Measurements from ENCODE around the gene UMPS. TPM values are rescaled to one million over a fixed set of nuclear protein-coding genes. Genes with fewer than 3 reads are reported as not detected.

Gene UMPS
- 22.7 and 26.0 TPM in 2 replicates for total RNA-seq

DNA sequence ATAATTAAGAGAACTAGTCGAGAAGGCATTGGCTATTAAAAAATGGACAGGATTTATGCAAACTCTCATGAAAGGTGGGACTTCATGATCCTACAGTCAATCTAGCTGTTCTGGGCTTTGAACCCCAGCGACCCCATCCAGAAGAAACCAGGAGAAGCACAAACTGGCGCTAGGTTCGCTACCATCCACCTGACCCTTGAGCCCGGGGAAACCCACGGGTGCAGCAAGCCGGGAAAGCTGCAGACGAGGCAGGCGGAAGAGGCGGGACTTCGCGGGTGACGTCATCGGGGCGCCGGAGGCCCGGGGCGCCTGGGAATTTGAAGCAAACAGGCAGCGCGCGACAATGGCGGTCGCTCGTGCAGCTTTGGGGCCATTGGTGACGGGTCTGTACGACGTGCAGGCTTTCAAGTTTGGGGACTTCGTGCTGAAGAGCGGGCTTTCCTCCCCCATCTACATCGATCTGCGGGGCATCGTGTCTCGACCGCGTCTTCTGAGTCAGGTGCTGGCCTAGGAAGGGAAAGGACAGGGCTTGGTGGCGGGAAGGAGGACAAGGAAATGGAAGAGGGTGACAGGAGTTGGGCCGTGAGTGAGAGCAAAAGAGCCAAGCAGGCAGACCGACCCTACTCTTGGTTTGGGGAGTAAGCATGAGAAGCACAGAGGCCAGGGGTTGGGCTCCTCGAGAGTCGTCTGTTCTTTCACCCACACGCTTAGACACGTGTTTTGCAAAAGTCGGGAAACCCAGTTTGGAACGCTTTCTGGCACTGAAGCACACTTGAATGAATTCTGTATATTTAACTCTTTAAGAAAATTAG is at the start of gene UMPS:
Gene UMPS (plus strand): TSS at position 324 of the 812 bp plus-strand sequence. CDS start 20 bp downstream, at position 344.

Other genes with a start within 250 kb of the UMPS start
- 67.3 and 71.8 TPM in 2 replicates for gene ITGB5, start 156.9 kb downstream of the UMPS start, total RNA-seq
- gene MUC13, start 204.3 kb downstream of the UMPS start, total RNA-seq, result not detected in 2 replicates

Data from bronchus fibroblast of lung (primary cell).